ENCODE measurements around the gene LRRK2. TPM values are rescaled to one million over a fixed set of nuclear protein-coding genes. Genes with fewer than 3 reads are reported as not detected.

The LRRK2 gene
- total RNA-seq, 1 donor from 2014 or later, result 0.26 TPM

GRCh38 chr12:40300490-40300889 is 75.7 kb downstream of the LRRK2 start:
- no peak overlapping the region for H3K27ac Mint-ChIP-seq (ENCODE audit: unreplicated experiment)
- no peak for TF ChIP-seq CTCF (IDR thresholded peaks at IDR 0.05; ENCODE audit: unreplicated experiment)
- no peak for DNase-seq (ENCODE audit: low spot score)
- H3K9me3 Mint-ChIP-seq (ENCODE audit: unreplicated experiment), result no peaks in the 10 kb centered on the region
- H3K4me1 Mint-ChIP-seq (ENCODE audit: unreplicated experiment), result no peaks in the 10 kb centered on the region
- no peak overlapping the region for H3K4me3 Mint-ChIP-seq (ENCODE audit: unreplicated experiment)
- no peaks in the 10 kb centered on the region for H3K27me3 Mint-ChIP-seq (ENCODE audit: unreplicated experiment)
- H3K36me3 Mint-ChIP-seq (ENCODE audit: low read depth, unreplicated experiment), result no peaks in the 10 kb centered on the region

DNA sequence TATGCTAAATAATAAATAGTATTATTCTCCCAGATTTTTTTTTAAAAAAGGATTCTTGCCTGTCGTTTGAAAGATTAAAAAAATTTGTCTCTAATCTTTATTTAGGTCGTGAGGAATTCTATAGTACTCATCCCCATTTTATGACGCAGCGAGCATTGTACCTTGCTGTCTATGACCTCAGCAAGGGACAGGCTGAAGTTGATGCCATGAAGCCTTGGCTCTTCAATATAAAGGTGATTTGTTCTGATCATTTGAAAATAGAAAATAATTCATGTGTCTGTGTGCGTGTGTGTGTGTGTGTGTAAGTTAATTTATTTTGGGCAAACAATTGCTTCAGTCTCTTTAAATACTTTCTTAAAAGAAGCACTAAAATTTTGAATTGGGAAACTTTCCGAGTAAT is 84.2 kb downstream of the LRRK2 start:
- no peaks in the 10 kb centered on the region for H3K4me1 Mint-ChIP-seq (ENCODE audit: unreplicated experiment)
- H3K4me3 Mint-ChIP-seq (ENCODE audit: unreplicated experiment), result no peak overlapping the region
- no peak for TF ChIP-seq CTCF (IDR thresholded peaks at IDR 0.05; ENCODE audit: unreplicated experiment)
- H3K36me3 Mint-ChIP-seq (ENCODE audit: low read depth, unreplicated experiment), result no peaks in the 10 kb centered on the region
- DNase-seq (ENCODE audit: low spot score), result no peak
- no peaks in the 10 kb centered on the region for H3K9me3 Mint-ChIP-seq (ENCODE audit: unreplicated experiment)
- no peaks in the 10 kb centered on the region for H3K27me3 Mint-ChIP-seq (ENCODE audit: unreplicated experiment)
- no peak overlapping the region for H3K27ac Mint-ChIP-seq (ENCODE audit: unreplicated experiment)

GRCh38 chr12:40310211-40310610 is 85.4 kb downstream of the LRRK2 start:
- Mint-ChIP-seq H3K27ac (ENCODE audit: unreplicated experiment) (no peak overlapping the region), H3K9me3 (ENCODE audit: unreplicated experiment) (no peaks in the 10 kb centered on the region), H3K4me3 (ENCODE audit: unreplicated experiment) (no peak overlapping the region), H3K4me1 (ENCODE audit: unreplicated experiment) (no peaks in the 10 kb centered on the region), H3K36me3 (ENCODE audit: low read depth, unreplicated experiment) (no peaks in the 10 kb centered on the region), H3K27me3 (ENCODE audit: unreplicated experiment) (no peaks in the 10 kb centered on the region)
- no peak for TF ChIP-seq CTCF (IDR thresholded peaks at IDR 0.05; ENCODE audit: unreplicated experiment)
- no peak for DNase-seq (ENCODE audit: low spot score)

- Mint-ChIP-seq H3K27ac (ENCODE audit: unreplicated experiment) (no peak overlapping the region), H3K4me1 (ENCODE audit: unreplicated experiment) (no peaks in the 10 kb centered on the region), H3K27me3 (ENCODE audit: unreplicated experiment) (no peaks in the 10 kb centered on the region), H3K36me3 (ENCODE audit: low read depth, unreplicated experiment) (no peaks in the 10 kb centered on the region), H3K9me3 (ENCODE audit: unreplicated experiment) (no peaks in the 10 kb centered on the region), H3K4me3 (ENCODE audit: unreplicated experiment) (no peak overlapping the region)
- DNase-seq (ENCODE audit: low spot score), result no peak
- TF ChIP-seq CTCF (IDR thresholded peaks at IDR 0.05; ENCODE audit: unreplicated experiment), result no peak
Measured at GRCh38 chr12:40312196-40312595, 87.4 kb downstream of the LRRK2 start.

DNA sequence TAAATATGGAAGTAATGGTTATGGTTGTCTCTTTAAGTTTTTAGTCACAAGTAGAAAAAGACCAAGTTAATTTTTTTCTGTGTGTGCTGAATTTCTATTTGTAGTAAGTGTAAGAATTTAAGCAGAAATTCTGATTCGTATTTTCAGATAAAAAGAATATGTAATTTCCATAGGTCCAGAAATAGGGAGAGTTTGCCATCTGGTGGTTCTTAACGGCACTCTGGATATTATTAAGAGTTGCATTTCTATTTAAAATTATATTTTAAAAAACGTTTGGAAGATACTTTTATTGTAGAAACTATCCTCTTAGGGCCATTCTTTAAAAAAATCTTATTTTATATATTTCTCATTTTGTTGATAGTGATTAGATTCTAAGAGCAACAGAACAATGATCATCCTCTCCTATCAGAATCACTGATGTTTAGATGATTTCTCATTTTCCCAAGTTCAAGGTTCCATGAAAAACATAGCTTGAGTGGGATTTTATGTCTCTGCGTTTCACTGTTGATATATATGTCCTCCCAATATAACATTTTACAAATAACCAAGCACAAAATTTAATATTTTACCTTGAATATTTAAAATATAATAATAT is 88.3 kb downstream of the LRRK2 start:
- Mint-ChIP-seq H3K27me3 (ENCODE audit: unreplicated experiment) (no peaks in the 10 kb centered on the region), H3K9me3 (ENCODE audit: unreplicated experiment) (no peaks in the 10 kb centered on the region), H3K4me3 (ENCODE audit: unreplicated experiment) (no peak overlapping the region), H3K27ac (ENCODE audit: unreplicated experiment) (no peak overlapping the region), H3K36me3 (ENCODE audit: low read depth, unreplicated experiment) (no peaks in the 10 kb centered on the region), H3K4me1 (ENCODE audit: unreplicated experiment) (no peaks in the 10 kb centered on the region)
- DNase-seq (ENCODE audit: low spot score), result no peak
- TF ChIP-seq CTCF (IDR thresholded peaks at IDR 0.05; ENCODE audit: unreplicated experiment), result peak; percentile 45

All from endothelial cell (in vitro differentiated cells).